Activated CD4-positive, alpha-beta memory T cell treated with anti-CD3 and anti-CD28 coated beads for 36 hours (primary cell): ENCODE results near the gene MRPS25. TPM values are rescaled to one million over a fixed set of nuclear protein-coding genes. Genes with fewer than 3 reads are reported as not detected.
A peak's percentile ranks its signal among the peaks of the same experiment; 100 is the strongest.
"Not testable (repeated sequence)": the region's sequence is repeated elsewhere in the genome, so short reads cannot be mapped to it uniquely, and the experiment has no call there.

Experiments used
- CTCF ChIA-PET: fragments of 350-600 bp; sonication (Branson Sonifier 250); formaldehyde crosslinking; loops from one replicate; lab custom pipeline; 2021; ENCODE audit warnings: antibody characterized with exemption, inconsistent platforms; lab: Charles Lee
- POLR2A ChIA-PET: fragments of 350-600 bp; sonication (Branson Sonifier 250); formaldehyde crosslinking; loops from one replicate; lab custom pipeline; 2021; ENCODE audit warnings: antibody characterized with exemption; lab: Charles Lee
- DNase-seq: peaks from one replicate; pipeline ENCODE4 v3.0.0-alpha.2; 2020
- H3K27ac Mint-ChIP-seq: one replicate; pipeline ENCODE4 v1.8.0; 2021; ENCODE audit warnings: mixed read lengths
- H3K27me3 Mint-ChIP-seq: one replicate; pipeline ENCODE4 v1.8.0; 2021; ENCODE audit warnings: mixed read lengths
- H3K36me3 Mint-ChIP-seq: one replicate; pipeline ENCODE4 v1.8.0; 2021; ENCODE audit warnings: mixed read lengths
- H3K4me1 Mint-ChIP-seq: one replicate; pipeline ENCODE4 v1.8.0; 2021; ENCODE audit warnings: low read depth, mixed read lengths
- H3K4me3 Mint-ChIP-seq: one replicate; pipeline ENCODE4 v1.8.0; 2021; ENCODE audit warnings: mild to moderate bottlenecking, mixed read lengths
- H3K9me3 Mint-ChIP-seq: one replicate; pipeline ENCODE4 v1.8.0; 2021; ENCODE audit warnings: mixed read lengths
- intact Hi-C: fragments of 100-400 bp; cut with micrococcal nuclease; formaldehyde crosslinking; loops from one replicate; pipeline ENCODE4 v1.15.1; 2023
- total RNA-seq, 2 experiments: library from RNA; stranded (reverse); gene quantifications; one replicate each; pipeline ENCODE4 v1.2.3, GENCODE V29; 2021

Gene MRPS25
- total RNA-seq, 2 experiments from 2014 or later = 53.8 to 58.5 TPM

- Mint-ChIP-seq H3K27me3 (no peaks in the 10 kb centered on the region), H3K4me1 (peaks cover 3% of the 10 kb centered on the region), H3K27ac (no peak overlapping the region), H3K36me3 (peaks cover 48% of the 10 kb centered on the region), H3K9me3 (no peaks in the 10 kb centered on the region), H3K4me3 (no peak overlapping the region)
- ChIA-PET POLR2A (no interaction called here), CTCF (no interaction called here)
- intact Hi-C loops = no loop called here
- no peak for DNase-seq
Measured at GRCh38 chr3:15014606-15015328, 50.3 kb downstream of the MRPS25 start.

GRCh38 chr3:15011174-15011573, 53.9 kb downstream of the MRPS25 start:
- Mint-ChIP-seq H3K4me1 (peaks cover 3% of the 10 kb centered on the region), H3K36me3 (peaks cover 35% of the 10 kb centered on the region), H3K27ac (peak overlapping the region; percentile 1), H3K27me3 (no peaks in the 10 kb centered on the region), H3K9me3 (no peaks in the 10 kb centered on the region), H3K4me3 (no peak overlapping the region)
- ChIA-PET CTCF (interaction anchor here (1.3 kb wide), 1 partner anchor 85 kb away, joined by 5 read pairs; no protein-coding TSS in a partner anchor), POLR2A (no interaction called here)
- intact Hi-C loops = no loop called here
- peak; percentile 14 for DNase-seq

GRCh38 chr3:15010664-15011063, 54.5 kb downstream of the MRPS25 start:
- intact Hi-C loops = no loop called here
- CTCF ChIA-PET = interaction anchor here (0.9 to 1.3 kb wide), 2 partner anchors 84 to 90 kb away, joined by 3 to 5 read pairs; no protein-coding TSS in a partner anchor
- Mint-ChIP-seq H3K4me1 (peaks cover 3% of the 10 kb centered on the region), H3K36me3 (peaks cover 31% of the 10 kb centered on the region), H3K4me3 (no peak overlapping the region), H3K27ac (peak overlapping the region; percentile 1), H3K27me3 (no peaks in the 10 kb centered on the region), H3K9me3 (no peaks in the 10 kb centered on the region)
- no peak for DNase-seq
- POLR2A ChIA-PET = no interaction called here

- intact Hi-C loops = no loop called here
- Mint-ChIP-seq H3K27me3 (no peaks in the 10 kb centered on the region), H3K9me3 (no peaks in the 10 kb centered on the region), H3K27ac (no peak overlapping the region), H3K4me3 (no peak overlapping the region), H3K36me3 (peaks cover 29% of the 10 kb centered on the region), H3K4me1 (peaks cover 3% of the 10 kb centered on the region)
- ChIA-PET POLR2A (no interaction called here), CTCF (no interaction called here)
- DNase-seq = no peak
Measured at GRCh38 chr3:15009167-15009566, 55.9 kb downstream of the MRPS25 start.

- no peak for DNase-seq
- peaks cover 29% of the 10 kb centered on the region for H3K36me3 Mint-ChIP-seq
- H3K9me3 Mint-ChIP-seq = no peaks in the 10 kb centered on the region
- intact Hi-C loops = no loop called here
- no peak overlapping the region for H3K27ac Mint-ChIP-seq
- H3K27me3 Mint-ChIP-seq = no peaks in the 10 kb centered on the region
- POLR2A ChIA-PET = no interaction called here
- no peak overlapping the region for H3K4me3 Mint-ChIP-seq
- H3K4me1 Mint-ChIP-seq = peaks cover 5% of the 10 kb centered on the region
- CTCF ChIA-PET = interaction anchor here (0.7 kb wide), 1 partner anchor 86 kb away, joined by 5 read pairs; no protein-coding TSS in a partner anchor
Measured at GRCh38 chr3:15007681-15008141, 57.4 kb downstream of the MRPS25 start.

GRCh38 chr3:14999182-14999581, 65.9 kb downstream of the MRPS25 start:
- CTCF ChIA-PET = interaction anchor here (0.6 kb wide), 1 partner anchor 16 kb away, joined by 3 read pairs; no protein-coding TSS in a partner anchor
- Mint-ChIP-seq H3K4me1 (peaks cover 16% of the 10 kb centered on the region), H3K36me3 (peaks cover 35% of the 10 kb centered on the region)
- H3K4me3 Mint-ChIP-seq, H3K27me3 Mint-ChIP-seq, POLR2A ChIA-PET, intact Hi-C loops, H3K27ac Mint-ChIP-seq, H3K9me3 Mint-ChIP-seq, DNase-seq: not testable (repeated sequence)

Other genes with a start within 250 kb of the MRPS25 start
- gene FGD5, start 246.4 kb downstream of the MRPS25 start, total RNA-seq = under 1 TPM in 1 of 2 experiments, not detected in 1; 0.12 TPM
- gene NR2C2, start 117.7 kb downstream of the MRPS25 start, total RNA-seq = 10 to 100 TPM; 49.5 to 51.1 TPM
- gene RBSN, start 33.8 kb upstream of the MRPS25 start, total RNA-seq = 10 to 100 TPM; 15.0 to 15.3 TPM
- gene CAPN7, start 140.9 kb upstream of the MRPS25 start, total RNA-seq = 10 to 100 TPM; 23.6 to 28.1 TPM